Measurements from ENCODE around the gene IGFBPL1.

DNA sequence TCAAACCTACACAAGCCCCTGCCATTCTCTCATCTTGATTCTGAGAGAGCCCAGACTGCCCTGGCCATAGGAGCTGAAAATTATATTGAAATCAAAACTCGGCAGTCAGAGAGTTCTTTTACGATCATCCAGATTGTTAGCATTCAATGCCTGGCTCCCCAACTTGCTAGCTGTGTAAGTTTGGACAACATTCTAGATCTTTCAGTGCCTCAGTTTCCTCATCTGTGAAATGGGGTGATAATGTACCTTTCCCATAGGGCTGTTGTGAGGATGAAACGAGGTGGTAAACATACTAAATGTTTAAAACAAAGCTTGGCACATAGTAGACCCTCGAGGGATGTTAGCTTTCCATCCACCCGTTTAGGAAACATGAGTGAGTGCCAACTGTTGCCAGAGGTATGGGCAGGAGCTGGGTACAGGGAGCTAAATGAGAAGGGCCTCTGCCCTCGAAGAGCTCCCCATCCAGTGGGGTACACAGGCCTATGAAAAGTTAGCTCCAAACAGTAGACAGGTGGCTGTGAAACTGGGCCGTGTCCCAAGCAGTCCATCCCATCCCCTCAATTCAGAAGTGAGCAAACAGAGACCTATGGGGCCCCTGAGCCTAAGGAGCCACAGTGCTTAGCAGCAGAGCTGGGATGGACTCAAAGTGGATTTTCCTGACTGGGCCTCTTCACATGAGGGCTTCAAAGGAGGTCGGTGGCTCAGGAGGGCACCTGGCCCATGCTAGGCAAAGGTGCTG lies 17.3 kb upstream of the IGFBPL1 start:
- TF ChIP-seq, protein P1, sequence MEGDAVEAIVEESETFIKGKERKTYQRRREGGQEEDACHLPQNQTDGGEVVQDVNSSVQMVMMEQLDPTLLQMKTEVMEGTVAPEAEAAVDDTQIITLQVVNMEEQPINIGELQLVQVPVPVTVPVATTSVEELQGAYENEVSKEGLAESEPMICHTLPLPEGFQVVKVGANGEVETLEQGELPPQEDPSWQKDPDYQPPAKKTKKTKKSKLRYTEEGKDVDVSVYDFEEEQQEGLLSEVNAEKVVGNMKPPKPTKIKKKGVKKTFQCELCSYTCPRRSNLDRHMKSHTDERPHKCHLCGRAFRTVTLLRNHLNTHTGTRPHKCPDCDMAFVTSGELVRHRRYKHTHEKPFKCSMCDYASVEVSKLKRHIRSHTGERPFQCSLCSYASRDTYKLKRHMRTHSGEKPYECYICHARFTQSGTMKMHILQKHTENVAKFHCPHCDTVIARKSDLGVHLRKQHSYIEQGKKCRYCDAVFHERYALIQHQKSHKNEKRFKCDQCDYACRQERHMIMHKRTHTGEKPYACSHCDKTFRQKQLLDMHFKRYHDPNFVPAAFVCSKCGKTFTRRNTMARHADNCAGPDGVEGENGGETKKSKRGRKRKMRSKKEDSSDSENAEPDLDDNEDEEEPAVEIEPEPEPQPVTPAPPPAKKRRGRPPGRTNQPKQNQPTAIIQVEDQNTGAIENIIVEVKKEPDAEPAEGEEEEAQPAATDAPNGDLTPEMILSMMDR (IDR thresholded peaks at IDR 0.05): no peak
- no peak for TF ChIP-seq POLR2A (IDR thresholded peaks at IDR 0.05)
